ENCODE measurements around the gene AOPEP. TPM values are rescaled to one million over a fixed set of nuclear protein-coding genes. Genes with fewer than 3 reads are reported as not detected.

The AOPEP gene
- total and polyA plus RNA-seq, 2 donors (not counting 1 experiment from before 2014, with no cell fraction given), result 66.1 to 94.1 TPM

DNA sequence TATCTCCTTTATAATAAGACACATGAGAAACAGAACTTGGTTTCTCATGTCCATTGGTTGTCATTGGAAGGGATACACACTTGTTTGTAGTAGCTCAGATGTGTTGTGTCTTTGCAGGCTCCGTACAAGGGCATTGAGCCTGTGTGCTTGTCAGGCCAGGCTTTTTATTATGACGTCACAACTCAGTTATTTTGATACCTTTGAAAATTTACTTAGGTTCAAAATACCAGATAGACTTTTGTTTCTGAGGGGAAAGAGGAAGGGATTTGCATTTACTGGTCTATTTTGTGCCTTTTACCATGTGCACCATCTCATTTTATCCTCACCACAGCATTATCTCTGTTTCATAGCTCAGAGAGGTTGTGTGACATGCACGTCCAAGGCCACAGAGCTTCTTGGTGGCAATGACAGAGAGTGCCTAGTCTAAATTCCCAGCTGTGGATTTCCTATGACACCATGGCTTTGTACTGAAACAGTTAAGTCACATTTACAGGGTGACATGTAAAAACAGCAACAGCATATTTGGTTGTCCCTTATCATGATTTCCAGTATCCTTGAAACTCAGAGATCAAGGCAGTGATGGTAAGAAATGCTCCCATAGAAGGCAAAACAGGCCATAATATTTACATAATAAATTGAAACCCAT, 268.7 kb downstream of the AOPEP start:
- Histone ChIP-seq H3K9me3 (ENCODE audit: control insufficient read depth, insufficient read depth, low read depth, low read length) (no peaks in the 10 kb centered on the region), H2AFZ (ENCODE audit: low read length) (no peak overlapping the region), H3K27ac (ENCODE audit: insufficient read depth, low read length) (no peak overlapping the region), H4K20me1 (ENCODE audit: control insufficient read depth, extremely low read depth, insufficient read depth, low read length) (no peaks in the 10 kb centered on the region), H3K36me3 (ENCODE audit: control insufficient read depth, insufficient read depth, low read length) (no peaks in the 10 kb centered on the region), H3K79me2 (ENCODE audit: control insufficient read depth, insufficient read depth, low read length) (no peaks in the 10 kb centered on the region), H3K4me1 (ENCODE audit: control insufficient read depth, extremely low read depth, insufficient read depth, low read length) (peaks cover 4% of the 10 kb centered on the region), H3K4me2 (ENCODE audit: extremely low read depth, insufficient read depth, low read length) (no peak overlapping the region), H3K27me3 (ENCODE audit: control insufficient read depth, insufficient read depth, low read length) (no peaks in the 10 kb centered on the region), H3K4me3 (replicated peaks in 1 of 4; ENCODE audit: control extremely low read depth in 1 of 4, insufficient read depth in 1 of 4, low read depth in 3 of 4, low read length in 4 of 4) (no peak overlapping the region), H3K9ac (ENCODE audit: insufficient read depth, low read length) (no peak overlapping the region)
- no peak for TF ChIP-seq EZH2 (IDR thresholded peaks at IDR 0.05; ENCODE audit: low read length, missing control alignments)
- TF ChIP-seq, protein P1, sequence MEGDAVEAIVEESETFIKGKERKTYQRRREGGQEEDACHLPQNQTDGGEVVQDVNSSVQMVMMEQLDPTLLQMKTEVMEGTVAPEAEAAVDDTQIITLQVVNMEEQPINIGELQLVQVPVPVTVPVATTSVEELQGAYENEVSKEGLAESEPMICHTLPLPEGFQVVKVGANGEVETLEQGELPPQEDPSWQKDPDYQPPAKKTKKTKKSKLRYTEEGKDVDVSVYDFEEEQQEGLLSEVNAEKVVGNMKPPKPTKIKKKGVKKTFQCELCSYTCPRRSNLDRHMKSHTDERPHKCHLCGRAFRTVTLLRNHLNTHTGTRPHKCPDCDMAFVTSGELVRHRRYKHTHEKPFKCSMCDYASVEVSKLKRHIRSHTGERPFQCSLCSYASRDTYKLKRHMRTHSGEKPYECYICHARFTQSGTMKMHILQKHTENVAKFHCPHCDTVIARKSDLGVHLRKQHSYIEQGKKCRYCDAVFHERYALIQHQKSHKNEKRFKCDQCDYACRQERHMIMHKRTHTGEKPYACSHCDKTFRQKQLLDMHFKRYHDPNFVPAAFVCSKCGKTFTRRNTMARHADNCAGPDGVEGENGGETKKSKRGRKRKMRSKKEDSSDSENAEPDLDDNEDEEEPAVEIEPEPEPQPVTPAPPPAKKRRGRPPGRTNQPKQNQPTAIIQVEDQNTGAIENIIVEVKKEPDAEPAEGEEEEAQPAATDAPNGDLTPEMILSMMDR (conservative IDR thresholded peaks at IDR 0.05 in 1 of 2, IDR thresholded peaks at IDR 0.05 in 1 of 2; ENCODE audit: low read depth in 1 of 2, low read length in 2 of 2), result no peak
- DNase-seq (ENCODE audit: low read depth in 2 of 2), result no peak

DNA sequence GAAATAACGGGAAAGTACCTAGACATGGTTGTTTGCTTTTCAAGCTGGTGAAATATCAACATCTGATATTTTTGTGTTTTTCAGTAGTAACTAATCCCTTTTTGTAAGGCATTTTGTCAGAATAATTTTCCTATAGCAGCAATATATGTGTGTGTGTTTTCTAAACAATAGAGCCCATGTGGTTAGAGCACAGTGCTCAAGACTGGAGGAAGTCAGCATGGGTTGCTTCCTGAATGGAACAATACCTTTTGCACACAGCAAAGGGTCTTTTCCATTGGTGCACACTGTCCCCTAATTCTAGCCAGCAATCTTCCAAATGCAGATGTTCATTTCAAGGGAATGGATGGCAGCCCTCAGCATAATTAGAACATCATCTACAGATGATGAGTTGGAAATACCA, 270.1 kb downstream of the AOPEP start:
- Histone ChIP-seq H3K9ac (ENCODE audit: insufficient read depth, low read length) (no peak overlapping the region), H3K36me3 (ENCODE audit: control insufficient read depth, insufficient read depth, low read length) (no peaks in the 10 kb centered on the region), H3K27me3 (ENCODE audit: control insufficient read depth, insufficient read depth, low read length) (no peaks in the 10 kb centered on the region), H4K20me1 (ENCODE audit: control insufficient read depth, extremely low read depth, insufficient read depth, low read length) (no peaks in the 10 kb centered on the region), H2AFZ (ENCODE audit: low read length) (no peak overlapping the region), H3K4me1 (ENCODE audit: control insufficient read depth, extremely low read depth, insufficient read depth, low read length) (peaks cover 6% of the 10 kb centered on the region), H3K4me2 (ENCODE audit: extremely low read depth, insufficient read depth, low read length) (no peak overlapping the region), H3K79me2 (ENCODE audit: control insufficient read depth, insufficient read depth, low read length) (no peaks in the 10 kb centered on the region), H3K27ac (ENCODE audit: insufficient read depth, low read length) (no peak overlapping the region), H3K9me3 (ENCODE audit: control insufficient read depth, insufficient read depth, low read depth, low read length) (no peaks in the 10 kb centered on the region), H3K4me3 (replicated peaks in 1 of 4; ENCODE audit: control extremely low read depth in 1 of 4, insufficient read depth in 1 of 4, low read depth in 3 of 4, low read length in 4 of 4) (no peak overlapping the region)
- TF ChIP-seq EZH2 (IDR thresholded peaks at IDR 0.05; ENCODE audit: low read length, missing control alignments), result no peak
- TF ChIP-seq, protein P1 (conservative IDR thresholded peaks at IDR 0.05 in 1 of 2, IDR thresholded peaks at IDR 0.05 in 1 of 2; ENCODE audit: low read depth in 1 of 2, low read length in 2 of 2), result no peak
- DNase-seq (ENCODE audit: low read depth in 2 of 2), result no peak

DNA sequence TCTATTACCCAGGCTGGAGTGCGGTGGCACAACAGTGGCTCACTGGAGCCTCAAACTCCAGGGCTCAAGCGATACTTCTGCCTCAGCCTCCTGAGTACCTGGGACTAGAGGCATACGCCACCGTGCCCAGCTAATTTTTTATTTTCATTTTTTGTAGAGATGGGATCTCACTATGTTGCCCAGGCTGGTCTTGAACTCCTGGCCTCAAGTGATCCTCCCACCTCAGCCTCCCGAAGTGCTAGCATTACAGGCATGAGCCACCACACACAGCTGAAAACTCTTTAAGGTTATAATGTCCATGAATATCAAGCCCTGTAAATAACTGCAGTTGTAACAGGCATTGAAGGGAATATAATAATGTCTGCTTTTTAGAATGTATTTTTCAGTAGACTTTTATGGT, 271.2 kb downstream of the AOPEP start:
- Histone ChIP-seq H3K9me3 (ENCODE audit: control insufficient read depth, insufficient read depth, low read depth, low read length) (no peaks in the 10 kb centered on the region), H3K9ac (ENCODE audit: insufficient read depth, low read length) (no peak overlapping the region), H4K20me1 (ENCODE audit: control insufficient read depth, extremely low read depth, insufficient read depth, low read length) (no peaks in the 10 kb centered on the region), H3K36me3 (ENCODE audit: control insufficient read depth, insufficient read depth, low read length) (no peaks in the 10 kb centered on the region), H3K27ac (ENCODE audit: insufficient read depth, low read length) (no peak overlapping the region), H2AFZ (ENCODE audit: low read length) (no peak overlapping the region), H3K4me1 (ENCODE audit: control insufficient read depth, extremely low read depth, insufficient read depth, low read length) (peaks cover 6% of the 10 kb centered on the region), H3K27me3 (ENCODE audit: control insufficient read depth, insufficient read depth, low read length) (no peaks in the 10 kb centered on the region), H3K4me3 (replicated peaks in 1 of 4; ENCODE audit: control extremely low read depth in 1 of 4, insufficient read depth in 1 of 4, low read depth in 3 of 4, low read length in 4 of 4) (no peak overlapping the region), H3K4me2 (ENCODE audit: extremely low read depth, insufficient read depth, low read length) (no peak overlapping the region), H3K79me2 (ENCODE audit: control insufficient read depth, insufficient read depth, low read length) (no peaks in the 10 kb centered on the region)
- no peak for TF ChIP-seq EZH2 (IDR thresholded peaks at IDR 0.05; ENCODE audit: low read length, missing control alignments)
- TF ChIP-seq, protein P1 (conservative IDR thresholded peaks at IDR 0.05 in 1 of 2, IDR thresholded peaks at IDR 0.05 in 1 of 2; ENCODE audit: low read depth in 1 of 2, low read length in 2 of 2), result no peak
- no peak for DNase-seq (ENCODE audit: low read depth in 2 of 2)
